Neural cell (in vitro differentiated cells): ENCODE data around the gene MYO1H. TPM values are rescaled to one million over a fixed set of nuclear protein-coding genes. Genes with fewer than 3 reads are reported as not detected.

Source experiments
- H2AFZ ChIP-seq: fragments of 200-600, 300-800 bp; sonication (generic), shearing (Covaris generic); 2 replicates; pipeline ENCODE4 v1.6.0; 2014; ENCODE audit warnings: low read depth, mild to moderate bottlenecking, antibody characterized with exemption, low read length, moderate library complexity
- H3F3A ChIP-seq: fragments of 200-600 bp; shearing (Covaris generic); 2 replicates; pipeline ENCODE4 v1.6.1; 2016; ENCODE audit warnings: mild to moderate bottlenecking, moderate library complexity, mixed read lengths, antibody characterized with exemption, low read length; ENCODE audit not compliant: insufficient read depth, poor library complexity, severe bottlenecking
- H3K27ac ChIP-seq: fragments of 200-600, 300-800 bp; sonication (generic), shearing (Covaris generic); 2 replicates; pipeline ENCODE4 v1.5.1; 2014; ENCODE audit warnings: mild to moderate bottlenecking, low read length, moderate library complexity
- H3K27me3 ChIP-seq: fragments of 300-800, 200-600 bp; sonication (generic), shearing (Covaris generic); 2 replicates; pipeline ENCODE4 v1.6.0; 2014; ENCODE audit warnings: mild to moderate bottlenecking, low read depth, low read length, moderate library complexity; ENCODE audit not compliant: insufficient read depth
- H3K36me3 ChIP-seq: fragments of 300-800, 200-600 bp; sonication (generic), shearing (Covaris generic); 2 replicates; pipeline ENCODE4 v1.5.1; 2014; ENCODE audit warnings: mild to moderate bottlenecking, antibody characterized with exemption, low read length, moderate library complexity; ENCODE audit not compliant: insufficient read depth
- H3K4me2 ChIP-seq: fragments of 300-800, 200-600 bp; sonication (generic), shearing (Covaris generic); 2 replicates; pipeline ENCODE4 v1.6.0; 2014; ENCODE audit warnings: mild to moderate bottlenecking, low read length
- H3K4me3 ChIP-seq: fragments of 300-800, 200-600 bp; sonication (generic), shearing (Covaris generic); 2 replicates; pipeline ENCODE4 v1.5.1; 2014; ENCODE audit warnings: mild to moderate bottlenecking, low read length, moderate library complexity
- H3K79me2 ChIP-seq: fragments of 200-600 bp; shearing (Covaris generic); replicated peaks from 2 replicates; pipeline ENCODE4 v1.6.0; 2014; ENCODE audit warnings: mild to moderate bottlenecking, low read length, moderate library complexity; ENCODE audit not compliant: insufficient read depth
- H3K9ac ChIP-seq: fragments of 300-800, 200-600 bp; sonication (generic), shearing (Covaris generic); 2 replicates; pipeline ENCODE4 v1.6.1; 2016; ENCODE audit warnings: mild to moderate bottlenecking, low read length, mixed read lengths
- H3K9me2 ChIP-seq: fragments of 200-600 bp; shearing (Covaris generic); 2 replicates; pipeline ENCODE4 v1.6.1; 2016; ENCODE audit warnings: mild to moderate bottlenecking, low read length, mixed read lengths; ENCODE audit not compliant: insufficient read depth
- H3K9me3 ChIP-seq: fragments of 200-600, 300-800 bp; sonication (generic), shearing (Covaris generic); 2 replicates; pipeline ENCODE4 v1.6.1; 2016; ENCODE audit warnings: mild to moderate bottlenecking, mixed run types, low read length, moderate library complexity, mixed read lengths
- H4K20me1 ChIP-seq: fragments of 200-600 bp; shearing (Covaris generic); 2 replicates; pipeline ENCODE4 v1.6.1; 2016; ENCODE audit warnings: mild to moderate bottlenecking, mixed run types; ENCODE audit not compliant: insufficient read depth
- CTCF ChIP-seq: fragments of 450-650 bp; IDR thresholded peaks from 2 replicates; pipeline ENCODE4 v1.5.1; 2014; ENCODE audit warnings: antibody characterized with exemption, mild to moderate bottlenecking, moderate library complexity; ENCODE audit not compliant: poor library complexity, severe bottlenecking
- EP300 ChIP-seq: fragments of 450-650 bp; conservative IDR thresholded peaks from 2 replicates; pipeline ENCODE4 v1.6.1; 2014; ENCODE audit warnings: antibody characterized with exemption, mild to moderate bottlenecking, moderate library complexity; ENCODE audit not compliant: poor library complexity, severe bottlenecking
- EZH2 ChIP-seq: fragments of 200-600, 300-800 bp; shearing (Covaris generic), sonication (generic); IDR thresholded peaks from 2 replicates; pipeline ENCODE4 v1.6.1; 2014; ENCODE audit warnings: antibody characterized with exemption, low read length, borderline replicate concordance, mild to moderate bottlenecking; ENCODE audit not compliant: insufficient read depth, poor library complexity, severe bottlenecking
- MXI1 ChIP-seq: fragments of 450-650 bp; conservative IDR thresholded peaks from 2 replicates; pipeline ENCODE4 v1.6.1; 2014; ENCODE audit warnings: antibody characterized with exemption, mild to moderate bottlenecking; ENCODE audit not compliant: poor library complexity, severe bottlenecking
- POLR2AphosphoS5 ChIP-seq: IDR thresholded peaks from 2 replicates; pipeline ENCODE4 v1.6.1; 2012
- RAD21 ChIP-seq: fragments of 450-650 bp; conservative IDR thresholded peaks from 2 replicates; pipeline ENCODE4 v1.6.1; 2014; ENCODE audit warnings: antibody characterized with exemption, mild to moderate bottlenecking, moderate library complexity
- REST ChIP-seq: IDR thresholded peaks from 2 replicates; pipeline ENCODE4 v1.6.1; 2012; ENCODE audit warnings: borderline replicate concordance
- SMC3 ChIP-seq: fragments of 450-650 bp; conservative IDR thresholded peaks from 2 replicates; pipeline ENCODE4 v1.6.1; 2014; ENCODE audit warnings: antibody characterized with exemption, mild to moderate bottlenecking, moderate library complexity; ENCODE audit not compliant: poor library complexity
- TAF1 ChIP-seq: IDR thresholded peaks from 2 replicates; pipeline ENCODE4 v1.6.1; 2012; ENCODE audit warnings: low read depth
- polyA plus RNA-seq: library from polyadenylated mRNA; depleted of rRNA; stranded (reverse); fragments of >200 nt; gene quantifications from 2 replicates; pipeline ENCODE4 v1.2.3, GENCODE V29; 2014

Gene MYO1H
- polyA plus RNA-seq, 1 donor from 2014 or later: 10.6 TPM

DNA sequence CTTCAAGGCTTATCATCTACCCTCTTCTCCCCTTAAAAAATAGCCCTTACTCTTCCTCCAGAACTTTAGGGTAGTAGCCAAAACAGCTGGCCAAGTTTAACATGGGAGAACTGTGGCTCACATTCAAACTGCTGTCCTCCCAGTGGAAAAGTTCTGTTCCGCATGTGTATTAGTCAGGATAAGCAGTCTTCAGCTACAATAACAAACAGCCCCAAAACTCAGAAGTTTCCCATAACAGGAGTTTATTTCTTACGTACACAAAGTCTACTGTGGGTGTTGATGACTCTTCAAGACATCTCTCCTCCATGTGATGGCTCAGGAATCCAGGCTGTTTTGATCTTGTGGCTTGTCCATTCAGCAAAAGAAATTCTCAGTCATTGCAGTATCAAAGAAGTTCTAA lies 35.5 kb downstream of the MYO1H start:
- TF ChIP-seq POLR2AphosphoS5: no peak
- TF ChIP-seq RAD21: no peak
- no peak for TF ChIP-seq CTCF
- TF ChIP-seq EZH2: no peak
- TF ChIP-seq MXI1: no peak
- no peak for TF ChIP-seq EP300
- no peak for TF ChIP-seq SMC3
- TF ChIP-seq REST: no peak
- no peak for TF ChIP-seq TAF1
- no peaks in the 10 kb centered on the region for H3K79me2 ChIP-seq
- H3K4me2 ChIP-seq: no peak overlapping the region
- no peaks in the 10 kb centered on the region for H3K36me3 ChIP-seq
- no peak overlapping the region for H3K27ac ChIP-seq
- no peak overlapping the region for H2AFZ ChIP-seq
- H3K9ac ChIP-seq: no peak overlapping the region
- H3F3A ChIP-seq: no peaks in the 10 kb centered on the region
- H3K27me3 ChIP-seq: no peaks in the 10 kb centered on the region
- no peak overlapping the region for H3K4me3 ChIP-seq
- no peaks in the 10 kb centered on the region for H4K20me1 ChIP-seq
- H3K9me2 ChIP-seq: no peaks in the 10 kb centered on the region
- H3K9me3 ChIP-seq: no peaks in the 10 kb centered on the region

- H3K36me3 ChIP-seq: no peaks in the 10 kb centered on the region
- no peak overlapping the region for H2AFZ ChIP-seq
- H3K4me3 ChIP-seq: no peak overlapping the region
- H3K9me3 ChIP-seq: no peaks in the 10 kb centered on the region
- H3K9ac ChIP-seq: no peak overlapping the region
- H3K27ac ChIP-seq: no peak overlapping the region
- no peaks in the 10 kb centered on the region for H3K9me2 ChIP-seq
- no peak overlapping the region for H3K4me2 ChIP-seq
- H3K27me3 ChIP-seq: no peaks in the 10 kb centered on the region
- H3F3A ChIP-seq: no peaks in the 10 kb centered on the region
- H3K79me2 ChIP-seq: no peaks in the 10 kb centered on the region
- H4K20me1 ChIP-seq: no peaks in the 10 kb centered on the region
- TF ChIP-seq CTCF (peak; percentile 87), TAF1 (no peak), SMC3 (peak; percentile 91), POLR2AphosphoS5 (no peak), EP300 (no peak), MXI1 (peak; percentile 39), RAD21 (peak; percentile 96), REST (no peak), EZH2 (no peak)
These were observed 37.8 kb downstream of the MYO1H start for GRCh38 chr12:109385339-109386058.
